DMS114 treated with DMSO at 0.1 percent for 48 hours (cell line): Measurements from ENCODE around the gene ZSWIM5.
"Not testable (repeated sequence)": the region's sequence is repeated elsewhere in the genome, so short reads cannot be mapped to it uniquely, and the experiment has no call there.

Experiments
- DNase-seq: peaks from one replicate; lab custom pipeline; 2025; ENCODE audit not compliant: unreplicated experiment; lab: John Stamatoyannopoulos, UW

ZSWIM5 gene

DNA sequence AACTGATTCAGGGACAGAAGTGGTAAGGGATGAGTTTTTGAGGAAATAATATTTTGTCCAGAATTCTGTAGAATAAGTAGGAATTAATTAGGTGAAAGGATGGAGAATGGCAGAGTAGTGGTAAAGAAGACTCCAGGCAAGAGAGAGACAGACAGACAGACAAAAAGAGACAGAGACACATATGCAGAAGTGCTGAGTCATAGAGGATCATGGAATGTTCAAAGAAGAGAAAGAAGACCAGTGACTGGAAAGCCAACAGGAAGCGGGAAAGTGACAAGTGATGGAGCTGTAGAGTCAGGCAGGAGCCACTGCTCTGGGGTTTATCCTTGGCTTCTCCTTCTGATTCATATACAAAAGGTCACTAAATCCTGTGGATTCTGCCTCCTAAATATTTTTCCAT lies 108.5 kb downstream of the ZSWIM5 start:
- DNase-seq, result no peak

GRCh38 chr1:45097079-45097478 lies 109.3 kb downstream of the ZSWIM5 start:
- no peak for DNase-seq

GRCh38 chr1:45095450-45095849 lies 111.0 kb downstream of the ZSWIM5 start:
- no peak for DNase-seq

DNA sequence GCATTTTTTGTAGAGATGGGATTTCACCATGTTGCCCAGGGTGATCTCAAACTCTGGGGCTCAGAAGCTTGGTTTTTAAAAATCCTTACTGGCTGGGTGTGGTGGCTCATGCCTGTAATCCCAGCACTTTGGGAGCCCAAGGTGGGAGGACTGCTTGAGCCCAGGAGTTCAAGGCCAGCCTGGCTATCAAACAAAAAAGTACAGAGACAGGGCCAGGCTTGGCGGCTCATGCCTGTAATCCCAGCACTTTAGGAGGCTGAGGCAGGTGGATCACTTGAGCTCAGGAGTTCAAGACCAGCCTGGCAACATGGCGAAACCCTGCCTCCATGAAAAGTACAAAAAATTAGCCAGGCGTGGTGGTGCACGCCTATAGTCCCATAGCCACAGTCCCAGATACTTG lies 112.0 kb downstream of the ZSWIM5 start:
- DNase-seq, result not testable (repeated sequence)

GRCh38 chr1:45093334-45093733 lies 113.1 kb downstream of the ZSWIM5 start:
- no peak for DNase-seq

DNA sequence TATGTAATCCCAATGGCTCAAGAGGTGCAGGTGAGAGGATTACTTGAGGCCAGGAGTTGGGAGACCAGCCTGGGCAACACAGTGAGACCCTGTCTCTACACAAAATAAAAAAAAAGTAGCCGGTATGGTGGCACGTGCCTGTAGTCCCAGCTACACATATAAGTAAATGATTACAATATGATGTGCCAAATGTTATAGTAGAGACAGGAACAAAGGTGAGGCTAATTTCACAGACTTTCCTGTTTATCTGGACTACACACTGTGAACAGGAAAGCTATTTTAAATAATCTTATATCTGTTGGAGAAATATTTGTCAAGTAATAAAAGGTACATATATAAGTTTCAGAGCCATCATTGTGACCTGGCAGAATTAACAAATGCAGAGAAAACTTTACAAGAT lies 116.7 kb downstream of the ZSWIM5 start:
- no peak for DNase-seq

GRCh38 chr1:45084562-45084961 lies 121.8 kb downstream of the ZSWIM5 start:
- no peak for DNase-seq

- DNase-seq, result no peak
Observed at GRCh38 chr1:45079533-45079932, 126.9 kb downstream of the ZSWIM5 start.

- not testable (repeated sequence) for DNase-seq
Observed at GRCh38 chr1:45076959-45077358, 129.4 kb downstream of the ZSWIM5 start.

DNA sequence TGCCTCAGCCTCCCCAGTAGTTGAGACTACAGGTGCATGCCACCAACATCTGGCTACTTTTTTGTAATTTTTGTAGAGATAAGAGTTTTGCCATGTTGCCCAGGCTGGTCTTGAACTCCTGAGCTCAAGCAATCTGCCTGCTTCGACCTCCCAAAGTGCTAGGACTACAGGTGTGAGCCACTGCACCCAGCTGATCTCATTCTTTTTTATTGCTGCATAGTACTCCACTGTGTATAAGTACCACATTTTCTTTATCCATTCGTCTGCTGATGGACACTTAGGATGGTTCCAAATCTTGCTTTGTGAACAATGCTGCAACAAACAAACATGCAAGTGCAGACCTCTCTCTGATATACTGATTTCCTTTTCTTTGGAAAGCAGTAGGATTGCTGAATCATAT lies 134.8 kb downstream of the ZSWIM5 start:
- DNase-seq, result no peak

- no peak for DNase-seq
Observed at GRCh38 chr1:45067806-45068205, 138.6 kb downstream of the ZSWIM5 start.

- DNase-seq, result no peak
Observed at GRCh38 chr1:45065083-45065482, 141.3 kb downstream of the ZSWIM5 start.

GRCh38 chr1:45062463-45062862 lies 143.9 kb downstream of the ZSWIM5 start:
- DNase-seq, result not testable (repeated sequence)

GRCh38 chr1:45059829-45060228 lies 146.6 kb downstream of the ZSWIM5 start:
- no peak for DNase-seq

GRCh38 chr1:45057542-45057941 lies 148.9 kb downstream of the ZSWIM5 start:
- no peak for DNase-seq

- no peak for DNase-seq
Observed at GRCh38 chr1:45051005-45051772, 155.2 kb downstream of the ZSWIM5 start.

DNA sequence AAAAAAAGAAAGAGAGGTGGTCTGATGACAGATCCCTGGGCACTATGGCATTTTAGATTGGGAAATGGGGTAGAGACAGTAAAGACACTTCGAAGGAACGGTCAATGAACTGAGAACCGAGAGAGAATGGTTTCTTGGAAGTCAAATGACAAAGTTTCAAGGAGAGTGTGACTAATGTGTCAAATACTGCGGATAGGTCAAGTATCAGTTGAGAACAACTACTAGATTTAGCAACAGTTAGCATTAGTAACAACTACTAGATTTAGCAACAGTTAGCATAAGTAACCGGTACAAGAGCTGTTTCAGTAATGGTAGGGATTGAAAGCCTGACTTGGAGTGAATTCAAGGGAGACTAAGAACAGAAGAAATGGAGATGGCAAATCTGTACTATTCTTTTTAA lies 159.4 kb downstream of the ZSWIM5 start:
- no peak for DNase-seq

GRCh38 chr1:45044916-45045315 lies 161.5 kb downstream of the ZSWIM5 start:
- no peak for DNase-seq

GRCh38 chr1:45043094-45043493 lies 163.3 kb downstream of the ZSWIM5 start:
- DNase-seq, result no peak

DNA sequence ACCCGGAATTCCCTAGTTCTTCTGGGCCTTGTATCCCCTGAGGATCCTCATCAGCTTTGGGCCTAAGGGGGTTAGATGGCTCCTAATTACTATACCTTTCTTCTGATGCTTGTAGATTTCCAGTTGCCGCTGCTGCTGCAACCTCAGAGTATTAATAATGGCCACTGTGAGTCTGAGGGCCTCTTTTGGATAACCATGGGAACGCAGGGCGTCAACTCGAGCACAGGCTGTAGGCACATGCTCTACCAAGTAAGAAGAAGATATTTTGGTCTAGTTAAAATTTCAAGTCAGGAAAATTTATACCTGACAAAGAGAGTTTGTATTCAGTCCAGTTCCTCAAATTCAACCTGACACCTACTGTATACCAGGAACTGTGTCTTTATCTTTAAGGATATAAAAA lies 166.1 kb downstream of the ZSWIM5 start:
- no peak for DNase-seq

DNA sequence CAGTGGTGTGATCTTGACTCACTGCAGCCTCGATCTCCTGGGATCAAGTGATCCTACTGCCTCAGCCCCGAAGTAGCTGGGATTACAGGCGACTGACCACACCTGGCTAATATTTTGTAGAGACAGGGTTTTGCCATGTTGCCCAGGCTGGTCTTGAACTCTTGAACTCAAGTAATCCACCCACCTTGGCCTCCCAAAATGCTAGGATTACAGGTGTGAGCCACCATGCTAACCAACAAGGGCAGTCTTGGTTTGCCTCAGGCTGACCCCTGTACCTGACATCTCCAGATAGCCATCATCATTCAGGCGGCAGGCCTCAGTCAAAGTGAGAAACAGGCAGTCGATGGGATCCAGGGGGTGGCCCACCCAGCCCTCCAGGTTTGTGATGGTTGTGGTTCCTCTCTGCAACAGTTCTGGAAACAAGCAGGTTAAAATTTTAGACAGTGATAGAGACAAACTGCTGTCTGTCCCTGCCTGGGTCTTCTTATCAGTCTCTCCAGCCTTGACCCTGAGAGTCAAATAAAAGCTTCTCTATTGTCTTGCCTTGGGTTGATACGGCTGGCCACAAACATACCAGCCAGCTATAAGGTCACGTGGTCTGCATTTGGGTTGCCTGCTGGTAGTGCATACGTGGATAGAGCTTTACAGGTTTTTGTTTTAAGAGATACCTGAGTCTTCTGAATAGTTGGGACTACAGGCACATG lies 167.6 kb downstream of the ZSWIM5 start:
- no peak for DNase-seq

DNA sequence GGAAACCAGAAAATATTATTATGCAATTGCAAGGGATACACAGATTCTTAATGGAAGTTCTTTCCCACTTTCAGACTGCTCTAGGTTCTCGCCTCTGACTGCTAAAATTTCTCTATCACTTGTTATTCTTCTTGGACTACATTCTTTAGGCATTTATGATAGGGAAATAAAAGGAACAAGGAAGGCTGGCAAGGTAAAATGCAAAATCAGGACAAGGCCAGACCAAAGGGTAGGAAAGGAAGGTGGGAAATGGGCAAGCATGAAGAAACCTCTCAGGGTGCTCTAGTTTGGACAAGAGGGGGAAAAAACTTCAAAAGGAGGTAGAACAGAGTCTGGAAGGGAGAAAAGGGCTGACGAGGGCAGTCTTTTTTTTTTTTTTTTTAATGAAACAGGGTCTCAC lies 168.2 kb downstream of the ZSWIM5 start:
- DNase-seq, result no peak

- DNase-seq, result no peak
Observed at GRCh38 chr1:45037456-45037855, 168.9 kb downstream of the ZSWIM5 start.
